GM21717 (cell line): Measurements from ENCODE around the gene ACSM4.
"Not testable (repeated sequence)": the region's sequence is repeated elsewhere in the genome, so short reads cannot be mapped to it uniquely, and the experiment has no call there.

ENCODE experiments used
- ATAC-seq: cut with Tn5 transposase; IDR thresholded peaks from one replicate; pipeline ENCODE4 v1.9.1; 2021; ENCODE audit warnings: mild to moderate bottlenecking, moderate library complexity; ENCODE audit not compliant: unreplicated experiment

The ACSM4 gene

GRCh38 chr12:7337790-7338189, 33.9 kb downstream of the ACSM4 start:
- ATAC-seq: not testable (repeated sequence)

DNA sequence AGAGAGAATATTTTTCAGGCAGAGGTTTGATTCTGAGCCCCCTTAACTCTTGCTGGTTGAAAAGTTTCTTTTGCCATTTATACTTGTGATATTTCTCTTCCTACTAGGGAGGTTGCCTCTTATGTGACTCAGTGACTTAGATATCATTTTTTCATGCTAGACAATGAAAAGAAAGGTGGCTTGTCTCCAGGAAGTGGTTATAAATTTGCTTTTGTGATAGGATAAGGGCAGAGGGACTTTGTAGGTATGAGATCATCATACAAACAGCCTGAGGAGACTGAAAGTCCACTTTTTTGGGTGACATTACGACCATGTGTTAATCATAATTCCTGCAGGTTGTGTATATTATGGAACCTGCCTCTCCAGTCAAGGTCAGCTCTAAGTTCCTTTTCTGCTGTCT, 35.8 kb downstream of the ACSM4 start:
- no peak for ATAC-seq

DNA sequence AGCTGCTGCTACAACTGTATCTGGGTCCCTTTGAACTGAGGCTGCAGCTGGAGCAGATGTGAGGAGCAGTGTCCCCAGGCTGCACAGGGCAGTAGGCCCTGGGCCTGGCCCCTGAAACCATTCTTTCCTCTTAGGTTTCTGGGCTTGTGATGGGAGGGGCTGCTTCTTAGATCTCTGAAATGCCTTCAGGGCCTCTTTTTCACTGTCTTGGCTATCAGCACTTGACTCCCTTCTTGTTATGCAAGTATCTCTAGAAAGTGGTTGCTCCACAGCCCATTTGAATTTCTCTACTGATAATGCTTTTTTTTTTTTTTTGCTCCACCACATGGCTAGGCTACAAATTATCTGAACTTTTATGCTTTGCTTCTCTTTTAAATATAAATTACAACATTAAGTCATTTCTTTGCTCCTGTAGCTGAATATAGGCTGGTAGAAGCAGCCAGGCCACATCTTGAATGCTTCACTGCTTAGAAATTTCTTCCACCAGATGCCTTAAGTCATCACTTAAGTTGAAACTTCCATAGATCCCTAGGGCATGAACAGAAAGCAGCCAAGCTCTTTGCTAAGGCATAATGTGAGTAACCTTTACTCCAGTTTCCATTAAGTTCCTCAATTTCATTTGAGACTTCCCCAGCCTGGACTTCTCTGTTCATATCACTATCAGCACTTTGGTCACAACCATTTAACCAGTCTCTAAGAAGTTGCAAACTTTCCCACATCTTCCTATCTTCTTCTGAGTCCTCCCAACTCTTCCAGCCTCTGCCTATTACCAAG, 41.1 kb downstream of the ACSM4 start:
- ATAC-seq: no peak

- ATAC-seq: no peak
These were observed 42.8 kb downstream of the ACSM4 start for GRCh38 chr12:7346551-7347225.

DNA sequence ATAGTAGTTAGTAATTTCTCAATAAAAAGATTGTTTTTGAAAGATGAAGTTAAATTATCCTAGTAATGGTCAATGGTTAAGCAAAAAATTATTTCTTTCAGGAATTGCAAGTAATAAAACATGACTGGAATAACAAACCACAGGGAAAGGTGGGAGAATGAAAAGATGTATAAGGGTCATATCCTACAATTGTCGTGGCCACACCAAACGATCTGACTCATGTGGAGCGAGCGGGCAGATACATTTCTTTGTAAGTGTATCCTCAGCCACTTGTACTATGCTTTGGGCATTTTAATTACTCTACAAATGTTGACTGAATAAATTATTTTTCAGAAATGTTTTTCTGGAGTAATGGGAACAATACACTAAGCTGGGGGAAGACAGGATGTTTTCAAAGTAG, 45.5 kb downstream of the ACSM4 start:
- no peak for ATAC-seq

- ATAC-seq: no peak
These were observed 47.3 kb downstream of the ACSM4 start for GRCh38 chr12:7351177-7351576.

DNA sequence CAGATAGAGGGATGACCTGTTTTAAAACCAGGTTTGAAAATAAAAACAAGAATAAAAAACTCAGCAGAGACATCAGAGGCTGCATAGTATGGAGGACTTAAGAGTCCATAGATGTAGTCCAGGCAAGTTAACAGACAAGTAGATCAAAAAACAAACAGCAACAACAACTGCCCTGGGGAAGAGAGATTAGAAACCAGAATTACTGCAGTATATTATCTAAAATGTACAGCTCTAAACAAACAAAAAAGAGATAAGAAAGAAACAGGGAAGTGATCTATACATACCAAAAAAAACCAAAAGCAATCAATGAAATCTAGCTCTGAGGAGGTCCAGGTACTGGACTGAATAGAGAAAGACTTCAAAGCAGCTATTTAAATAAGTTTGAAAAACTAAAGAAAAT, 48.8 kb downstream of the ACSM4 start:
- no peak for ATAC-seq

DNA sequence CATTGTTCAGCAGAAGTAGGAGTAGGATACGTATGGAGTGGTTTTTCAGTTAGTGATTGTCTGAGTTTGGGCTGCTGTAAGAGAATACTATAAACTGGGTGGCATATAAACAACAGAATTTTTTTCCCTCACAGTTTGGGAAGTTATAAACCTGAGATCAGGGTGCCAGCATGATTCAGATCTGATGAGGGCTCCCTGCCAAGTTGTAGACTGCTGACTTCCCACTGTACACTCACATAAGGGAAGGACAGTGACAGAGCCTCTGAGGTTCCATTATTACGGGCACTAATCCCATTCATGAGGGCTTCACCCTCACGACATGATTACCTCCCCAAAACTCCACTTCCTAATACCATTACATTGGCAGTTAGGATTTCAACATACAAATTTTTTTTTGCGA, 50.7 kb downstream of the ACSM4 start:
- ATAC-seq: no peak

- no peak for ATAC-seq
These were observed 57.4 kb downstream of the ACSM4 start for GRCh38 chr12:7361265-7361664.

GRCh38 chr12:7362734-7363133, 58.9 kb downstream of the ACSM4 start:
- no peak for ATAC-seq

GRCh38 chr12:7369274-7369729, 65.4 kb downstream of the ACSM4 start:
- no peak for ATAC-seq

GRCh38 chr12:7373226-7373625, 69.4 kb downstream of the ACSM4 start:
- no peak for ATAC-seq

DNA sequence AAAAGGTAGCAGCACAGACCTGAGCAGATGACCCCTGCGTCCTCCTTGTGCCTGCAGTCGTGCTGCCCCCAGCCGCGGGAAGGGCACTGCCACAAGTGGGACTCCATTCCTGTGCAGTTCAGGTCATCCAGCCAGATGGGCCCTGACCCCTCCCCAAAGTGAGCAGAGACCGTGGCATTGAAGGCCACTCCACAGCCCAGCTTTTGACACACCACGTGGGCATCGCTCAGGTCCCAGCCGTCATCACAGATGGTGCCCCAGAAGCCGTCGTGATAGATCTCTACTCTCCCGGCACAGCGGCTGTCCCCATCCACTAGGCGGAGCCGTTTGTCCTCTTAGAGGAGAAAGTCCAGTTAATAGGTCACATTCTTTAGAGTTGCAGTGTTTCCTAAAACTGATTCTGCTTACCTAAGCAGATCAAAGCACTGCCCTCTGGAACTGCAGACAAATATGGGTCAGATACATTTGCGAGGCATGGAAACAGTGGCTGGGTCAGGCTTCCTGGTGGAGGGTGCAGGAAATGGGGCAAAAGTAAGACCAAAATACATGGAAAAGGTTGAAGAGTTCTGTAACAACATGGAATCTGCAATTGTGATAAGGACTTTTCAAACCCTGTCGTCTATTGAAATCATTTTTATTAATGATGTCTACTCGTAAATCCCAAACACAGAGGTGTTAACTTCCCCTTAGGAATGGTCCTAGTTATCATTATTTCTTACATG, 70.7 kb downstream of the ACSM4 start:
- ATAC-seq: no peak

- no peak for ATAC-seq
These were observed 71.3 kb downstream of the ACSM4 start for GRCh38 chr12:7375145-7375543.

GRCh38 chr12:7376196-7376595, 72.3 kb downstream of the ACSM4 start:
- ATAC-seq: no peak
